GM23338 (cell line): ENCODE data around the gene VAV3.

Experiments
- CTCF ChIP-seq, 2 experiments: fragments of 200-600 bp in 1 of 2; sonication (generic) in 1 of 2; conservative IDR thresholded peaks; 2 replicates each; pipeline versions ENCODE4 v1.5.1 to v1.6.1; 2016 to 2017; ENCODE audit warnings: antibody characterized with exemption in 2 of 2, low read depth in 2 of 2, mild to moderate bottlenecking in 2 of 2, moderate library complexity in 1 of 2
- ETS1 ChIP-seq: IDR thresholded peaks from 2 replicates; pipeline ENCODE4 v1.6.1; 2016; ENCODE audit warnings: antibody characterized with exemption
- EZH2 ChIP-seq: fragments of 200-600 bp; sonication (generic); IDR thresholded peaks from one replicate; pipeline ENCODE4 v1.8.0; 2017; ENCODE audit warnings: antibody characterized with exemption, mild to moderate bottlenecking, low read depth; ENCODE audit not compliant: unreplicated experiment
- EZH2phosphoT487 ChIP-seq: fragments of 200-600 bp; sonication (generic); IDR thresholded peaks from one replicate; pipeline ENCODE4 v1.8.1; 2018; ENCODE audit warnings: antibody characterized with exemption; ENCODE audit not compliant: unreplicated experiment
- JUNB ChIP-seq: IDR thresholded peaks from one replicate; pipeline ENCODE4 v1.6.1; 2016; ENCODE audit warnings: antibody characterized with exemption; ENCODE audit not compliant: unreplicated experiment
- POLR2AphosphoS5 ChIP-seq: IDR thresholded peaks from 2 replicates; pipeline ENCODE4 v1.6.1; 2016; ENCODE audit warnings: antibody characterized with exemption, low read depth
- ZNF331 ChIP-seq: fragments of 250-450 bp; sonication (Bioruptor Pico); IDR thresholded peaks from 2 replicates; pipeline ENCODE4 v1.5.0; 2020; ENCODE audit warnings: low read depth, mild to moderate bottlenecking, moderate library complexity
- ZNF462 ChIP-seq: fragments of 250-450 bp; sonication (Bioruptor Pico); IDR thresholded peaks from 2 replicates; pipeline ENCODE4 v1.5.0; 2020; ENCODE audit warnings: mild to moderate bottlenecking, moderate library complexity

- TF ChIP-seq CTCF (conservative IDR thresholded peaks at IDR 0.05; ENCODE audit: low read depth in 2 of 2) = no peak
- TF ChIP-seq ZNF462 = no peak
- no peak for TF ChIP-seq POLR2AphosphoS5
- no peak for TF ChIP-seq JUNB
- no peak for TF ChIP-seq ETS1
- no peak for TF ChIP-seq EZH2
- no peak for TF ChIP-seq ZNF331
- no peak for TF ChIP-seq EZH2phosphoT487
Observed at GRCh38 chr1:107689159-107689558, 275.8 kb downstream of the VAV3 start.
